ENCODE measurements around the gene AKR7A3.
"Not testable (repeated sequence)": the region's sequence is repeated elsewhere in the genome, so short reads cannot be mapped to it uniquely, and the experiment has no call there.

The AKR7A3 gene

DNA sequence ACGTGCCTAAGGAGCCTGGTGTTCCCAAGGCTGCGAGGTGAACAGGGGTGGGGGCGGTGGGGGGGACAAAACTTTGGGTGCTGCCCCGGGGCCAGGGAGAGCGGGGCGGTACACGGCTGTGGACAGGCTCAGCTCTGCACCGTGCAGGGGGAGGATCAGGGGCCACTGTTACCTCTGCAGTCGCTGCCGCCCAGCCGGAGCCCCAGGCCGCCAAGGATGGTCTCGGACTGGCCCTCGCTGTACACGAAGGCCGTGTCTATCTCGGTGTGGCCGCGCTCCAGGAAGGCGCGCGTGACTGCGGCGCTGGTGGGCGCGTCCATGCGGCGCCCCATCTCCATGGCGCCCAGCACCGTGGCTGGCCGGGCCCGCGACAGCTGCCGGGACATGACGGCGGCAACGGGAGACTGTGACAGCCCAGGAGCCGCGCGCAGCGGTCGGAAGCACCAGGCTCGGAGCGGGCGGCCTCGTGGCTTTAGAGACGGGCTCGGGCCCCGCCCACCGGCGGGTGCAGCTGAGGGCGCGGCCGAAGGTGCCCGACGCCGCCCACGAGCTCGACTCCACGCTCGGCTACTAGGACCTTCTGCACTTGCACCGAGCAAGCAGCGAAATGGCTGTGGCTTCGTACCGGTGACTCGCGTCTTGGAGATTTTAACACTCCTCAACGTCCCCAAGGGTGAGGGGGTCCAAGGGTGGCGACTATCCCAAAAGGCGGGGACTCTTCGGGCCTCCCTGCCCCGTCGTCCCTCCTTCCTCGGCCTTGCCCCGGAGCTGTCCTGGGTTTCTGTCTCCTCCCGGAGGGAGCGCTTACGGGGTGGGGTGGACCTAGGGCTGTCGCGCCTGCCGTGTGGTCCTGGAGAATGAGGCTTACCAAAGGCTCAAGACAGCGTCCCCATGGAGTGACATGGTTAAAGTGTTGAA lies at the start of gene AKR7A3:
Gene AKR7A3 (minus strand): TSS at position 447 of the 918 bp plus-strand sequence. CDS start 61 bp downstream, at position 386.
- Mint-ChIP-seq H3K4me3 (peak within 1 kb of the TSS; percentile 54), H3K27me3 (ENCODE audit: low read depth) (peaks cover 14% of the 10 kb centered on the region), H3K9me3 (peaks cover 21% of the 10 kb centered on the region)
- not testable (repeated sequence) for H3K36me3 Mint-ChIP-seq (ENCODE audit: low read depth); H3K4me1 Mint-ChIP-seq (ENCODE audit: low read depth); H3K27ac Mint-ChIP-seq

DNA sequence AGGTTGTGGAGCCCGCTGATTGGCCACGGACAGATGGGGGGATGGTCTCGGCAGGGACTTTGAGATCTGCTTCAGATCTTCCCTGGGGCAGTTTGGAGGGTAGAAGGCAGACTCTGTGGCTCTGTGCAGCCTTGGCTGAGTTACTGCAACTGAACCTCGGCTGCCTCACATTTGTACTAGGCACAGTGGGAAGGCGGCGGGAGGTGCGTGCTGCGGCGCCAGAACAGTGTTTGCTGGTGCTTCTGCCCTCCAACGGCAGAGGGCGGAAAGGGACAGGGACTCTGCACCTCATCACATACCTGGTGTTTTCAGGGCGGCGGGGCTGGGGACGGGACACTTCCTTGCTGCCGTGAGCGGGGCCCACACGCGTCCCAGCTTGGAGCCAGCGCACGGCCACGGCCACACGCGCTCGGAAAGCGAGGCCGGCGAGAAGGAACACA lies 49.8 kb upstream of the AKR7A3 start:
- H3K4me1 Mint-ChIP-seq (ENCODE audit: low read depth), result no peaks in the 10 kb centered on the region
- H3K4me3 Mint-ChIP-seq, result no peak overlapping the region
- no peak overlapping the region for H3K27ac Mint-ChIP-seq
- no peaks in the 10 kb centered on the region for H3K9me3 Mint-ChIP-seq
- H3K27me3 Mint-ChIP-seq (ENCODE audit: low read depth), result no peaks in the 10 kb centered on the region
- H3K36me3 Mint-ChIP-seq (ENCODE audit: low read depth), result peaks cover 17% of the 10 kb centered on the region

DNA sequence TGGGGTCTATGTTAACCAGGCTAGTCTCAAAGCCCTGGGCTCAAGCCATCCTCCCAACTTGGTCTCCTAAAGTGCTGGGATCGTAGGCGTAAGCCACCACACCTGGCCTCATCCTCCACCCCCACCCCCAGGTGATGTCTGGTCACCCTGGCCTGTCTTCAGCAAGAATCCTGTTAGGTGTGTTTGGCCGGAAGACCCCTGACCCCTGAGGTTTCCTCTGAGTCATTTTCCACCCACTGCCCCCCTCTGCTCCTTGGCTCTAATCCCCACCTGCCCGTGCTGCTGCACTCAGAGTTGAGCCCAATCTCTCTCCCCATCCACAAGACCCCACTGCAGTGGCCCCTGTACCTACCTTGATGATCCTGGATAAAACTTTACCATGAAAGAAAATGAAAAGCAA lies 48.7 kb upstream of the AKR7A3 start:
- Mint-ChIP-seq H3K4me1 (ENCODE audit: low read depth) (no peaks in the 10 kb centered on the region), H3K27ac (no peak overlapping the region), H3K9me3 (no peaks in the 10 kb centered on the region), H3K36me3 (ENCODE audit: low read depth) (peaks cover 13% of the 10 kb centered on the region), H3K27me3 (ENCODE audit: low read depth) (no peaks in the 10 kb centered on the region), H3K4me3 (no peak overlapping the region)

GRCh38 chr1:19336543-19336942 lies 48.0 kb upstream of the AKR7A3 start:
- H3K4me1 Mint-ChIP-seq (ENCODE audit: low read depth), result no peaks in the 10 kb centered on the region
- no peaks in the 10 kb centered on the region for H3K9me3 Mint-ChIP-seq

DNA sequence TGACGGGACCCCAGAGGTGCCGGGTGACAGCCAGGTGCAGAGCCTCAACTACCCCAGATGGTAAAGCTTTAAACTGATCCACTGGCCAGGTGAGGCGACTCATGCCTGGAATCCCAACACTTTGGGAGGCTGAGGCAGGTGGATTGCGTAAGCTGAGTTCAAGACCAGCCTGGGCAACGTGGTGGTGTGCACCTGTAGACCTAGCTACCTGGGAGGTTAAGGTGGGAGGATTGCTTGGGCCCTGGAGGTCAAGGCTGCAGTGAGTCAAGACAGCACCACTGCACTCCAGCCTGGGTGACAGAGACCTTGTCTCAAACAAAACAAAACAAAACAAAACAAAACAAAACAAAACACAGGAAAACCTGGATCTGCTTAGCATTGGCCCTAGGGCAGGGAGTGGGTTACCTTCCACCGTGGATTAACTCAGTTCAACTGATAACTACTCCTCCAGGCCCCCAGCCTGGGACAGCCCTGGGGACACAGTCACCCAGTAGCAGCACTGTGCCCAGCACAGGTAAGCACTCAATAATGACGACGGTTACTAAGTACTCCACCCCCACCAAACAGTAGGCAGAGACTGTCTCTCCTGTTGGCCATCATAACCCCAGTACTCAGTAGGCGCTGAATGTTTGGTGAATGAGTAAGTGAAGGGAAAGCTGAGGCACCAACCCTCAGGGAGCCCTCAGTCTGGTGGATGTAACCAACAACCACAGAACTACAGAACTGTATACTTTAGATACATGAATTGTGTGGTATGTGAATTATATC lies 45.2 kb upstream of the AKR7A3 start:
- H3K4me1 Mint-ChIP-seq (ENCODE audit: low read depth), result no peaks in the 10 kb centered on the region
- H3K9me3 Mint-ChIP-seq, result no peaks in the 10 kb centered on the region
- H3K36me3 Mint-ChIP-seq (ENCODE audit: low read depth), result peaks cover 8% of the 10 kb centered on the region
- no peak overlapping the region for H3K4me3 Mint-ChIP-seq
- H3K27me3 Mint-ChIP-seq (ENCODE audit: low read depth), result no peaks in the 10 kb centered on the region
- no peak overlapping the region for H3K27ac Mint-ChIP-seq

More at GRCh38 chr1:19336543-19336942, 48.0 kb upstream of the AKR7A3 start:
- H3K27me3 Mint-ChIP-seq (ENCODE audit: low read depth), result no peaks in the 10 kb centered on the region
- H3K4me3 Mint-ChIP-seq, result no peak overlapping the region
- peaks cover 13% of the 10 kb centered on the region for H3K36me3 Mint-ChIP-seq (ENCODE audit: low read depth)
- no peak overlapping the region for H3K27ac Mint-ChIP-seq

GRCh38 chr1:19332832-19333231 lies 44.3 kb upstream of the AKR7A3 start:
- no peaks in the 10 kb centered on the region for H3K27me3 Mint-ChIP-seq (ENCODE audit: low read depth)
- no peaks in the 10 kb centered on the region for H3K4me1 Mint-ChIP-seq (ENCODE audit: low read depth)
- no peak overlapping the region for H3K27ac Mint-ChIP-seq
- H3K9me3 Mint-ChIP-seq, result no peaks in the 10 kb centered on the region
- H3K4me3 Mint-ChIP-seq, result no peak overlapping the region
- H3K36me3 Mint-ChIP-seq (ENCODE audit: low read depth), result peaks cover 3% of the 10 kb centered on the region

- H3K27ac Mint-ChIP-seq, result no peak overlapping the region
- H3K27me3 Mint-ChIP-seq (ENCODE audit: low read depth), result no peaks in the 10 kb centered on the region
- no peaks in the 10 kb centered on the region for H3K4me1 Mint-ChIP-seq (ENCODE audit: low read depth)
- peaks cover 3% of the 10 kb centered on the region for H3K36me3 Mint-ChIP-seq (ENCODE audit: low read depth)
- no peak overlapping the region for H3K4me3 Mint-ChIP-seq
- H3K9me3 Mint-ChIP-seq, result no peaks in the 10 kb centered on the region
These were observed 42.8 kb upstream of the AKR7A3 start for GRCh38 chr1:19331262-19331878.

DNA sequence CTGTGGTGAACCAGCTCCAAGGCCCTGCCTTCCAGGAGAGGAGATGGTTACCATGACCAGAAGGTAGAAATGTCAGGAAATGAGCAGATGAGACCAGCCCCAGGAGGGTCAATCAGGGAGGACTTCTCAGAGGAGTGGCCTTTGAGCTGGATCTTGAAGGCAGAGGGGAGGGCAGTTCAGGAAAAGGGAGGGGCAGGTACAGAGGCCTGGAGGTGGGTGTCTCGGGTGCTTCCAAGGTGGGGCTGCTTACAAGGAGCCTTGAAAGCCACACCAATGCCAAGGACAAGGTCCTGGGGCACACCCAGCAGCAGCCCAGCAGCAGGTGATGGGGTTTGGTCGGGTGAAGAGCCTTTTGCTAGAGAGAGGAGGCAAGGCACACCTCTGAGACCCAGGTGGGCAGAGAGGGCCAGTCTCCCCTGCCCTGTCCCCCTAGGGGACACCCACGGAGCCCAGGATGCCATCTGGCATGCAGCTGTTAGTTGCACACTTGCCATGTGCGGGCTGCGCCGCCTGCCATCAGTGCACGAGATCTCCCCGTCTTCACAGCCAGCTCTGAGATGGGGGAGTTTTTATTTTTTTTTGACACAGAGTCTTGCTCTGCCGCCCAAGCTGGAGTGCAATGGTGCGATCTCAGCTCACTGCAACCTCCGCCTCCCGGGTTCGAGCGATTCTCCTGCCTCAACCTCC lies 42.0 kb upstream of the AKR7A3 start:
- no peaks in the 10 kb centered on the region for H3K27me3 Mint-ChIP-seq (ENCODE audit: low read depth)
- H3K4me3 Mint-ChIP-seq, result no peak overlapping the region
- H3K36me3 Mint-ChIP-seq (ENCODE audit: low read depth), result peaks cover 3% of the 10 kb centered on the region
- H3K9me3 Mint-ChIP-seq, result no peaks in the 10 kb centered on the region
- no peaks in the 10 kb centered on the region for H3K4me1 Mint-ChIP-seq (ENCODE audit: low read depth)
- H3K27ac Mint-ChIP-seq, result no peak overlapping the region

GRCh38 chr1:19329611-19330010 lies 41.0 kb upstream of the AKR7A3 start:
- Mint-ChIP-seq H3K9me3 (no peaks in the 10 kb centered on the region), H3K4me3 (no peak overlapping the region), H3K36me3 (ENCODE audit: low read depth) (peaks cover 3% of the 10 kb centered on the region), H3K4me1 (ENCODE audit: low read depth) (no peaks in the 10 kb centered on the region), H3K27me3 (ENCODE audit: low read depth) (no peaks in the 10 kb centered on the region), H3K27ac (no peak overlapping the region)

GRCh38 chr1:19329188-19329587 lies 40.6 kb upstream of the AKR7A3 start:
- no peaks in the 10 kb centered on the region for H3K9me3 Mint-ChIP-seq
- no peaks in the 10 kb centered on the region for H3K4me1 Mint-ChIP-seq (ENCODE audit: low read depth)
- H3K4me3 Mint-ChIP-seq, result no peak overlapping the region
- H3K36me3 Mint-ChIP-seq (ENCODE audit: low read depth), result peaks cover 3% of the 10 kb centered on the region
- H3K27ac Mint-ChIP-seq, result no peak overlapping the region
- H3K27me3 Mint-ChIP-seq (ENCODE audit: low read depth), result no peaks in the 10 kb centered on the region

GRCh38 chr1:19328486-19328885 lies 39.9 kb upstream of the AKR7A3 start:
- Mint-ChIP-seq H3K4me1 (ENCODE audit: low read depth) (no peaks in the 10 kb centered on the region), H3K9me3 (no peaks in the 10 kb centered on the region), H3K27me3 (ENCODE audit: low read depth) (no peaks in the 10 kb centered on the region), H3K27ac (no peak overlapping the region), H3K4me3 (no peak overlapping the region), H3K36me3 (ENCODE audit: low read depth) (no peaks in the 10 kb centered on the region)

DNA sequence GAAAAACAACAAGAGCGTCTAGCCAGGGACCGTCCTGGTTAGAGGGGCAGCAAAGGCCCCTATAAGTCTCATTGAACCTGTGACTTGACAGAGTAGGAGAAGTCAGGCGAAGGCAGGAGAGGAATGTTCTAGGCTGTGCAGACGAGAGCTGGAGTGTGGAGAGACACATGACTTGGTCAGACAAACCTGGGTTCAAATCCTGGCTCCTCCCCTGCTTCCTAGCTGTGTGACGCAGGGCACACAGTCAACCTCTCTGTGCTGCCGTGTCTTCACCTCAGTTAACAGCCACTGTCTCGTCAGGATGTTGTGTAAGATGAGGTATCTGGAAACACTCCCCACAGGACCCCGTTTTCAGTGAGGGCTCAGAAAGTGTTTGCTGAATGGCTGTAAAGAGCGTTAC lies 39.2 kb upstream of the AKR7A3 start:
- Mint-ChIP-seq H3K36me3 (ENCODE audit: low read depth) (no peaks in the 10 kb centered on the region), H3K4me1 (ENCODE audit: low read depth) (no peaks in the 10 kb centered on the region), H3K9me3 (no peaks in the 10 kb centered on the region), H3K27ac (no peak overlapping the region), H3K4me3 (no peak overlapping the region), H3K27me3 (ENCODE audit: low read depth) (no peaks in the 10 kb centered on the region)

- Mint-ChIP-seq H3K27me3 (ENCODE audit: low read depth) (no peaks in the 10 kb centered on the region), H3K36me3 (ENCODE audit: low read depth) (no peaks in the 10 kb centered on the region), H3K9me3 (no peaks in the 10 kb centered on the region), H3K27ac (no peak overlapping the region), H3K4me1 (ENCODE audit: low read depth) (no peaks in the 10 kb centered on the region), H3K4me3 (no peak overlapping the region)
These were observed 38.7 kb upstream of the AKR7A3 start for GRCh38 chr1:19327301-19327700.

DNA sequence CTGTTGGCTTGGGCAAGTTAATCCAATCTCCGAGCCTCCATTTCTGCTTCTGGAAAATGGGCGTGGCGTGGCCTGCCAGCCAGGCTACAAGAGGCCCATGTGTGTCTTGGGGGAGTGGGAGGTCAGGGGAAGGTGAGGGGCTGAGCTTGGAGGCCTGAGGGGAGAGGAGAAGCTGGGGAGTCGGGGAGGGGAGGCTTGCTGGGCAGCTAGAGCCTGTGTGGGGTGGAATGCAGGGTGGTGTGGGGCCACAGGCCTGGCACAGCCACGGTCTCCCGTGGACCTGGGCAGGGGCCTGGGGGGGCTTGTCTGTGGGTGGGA lies 38.1 kb upstream of the AKR7A3 start:
- Mint-ChIP-seq H3K4me3 (no peak overlapping the region), H3K4me1 (ENCODE audit: low read depth) (no peaks in the 10 kb centered on the region), H3K27me3 (ENCODE audit: low read depth) (no peaks in the 10 kb centered on the region), H3K36me3 (ENCODE audit: low read depth) (no peaks in the 10 kb centered on the region), H3K27ac (no peak overlapping the region), H3K9me3 (no peaks in the 10 kb centered on the region)

Measured in T-helper 1 cell treated with Interleukin-12 subunit alpha and Interleukin-12 subunit beta and Interleukin-4 antibody, amounts not matched to agents 30 μg/mL and 1 μg/mL, for 36 hours (primary cell).